ENCODE results near the gene SYNM.

Gene SYNM

DNA sequence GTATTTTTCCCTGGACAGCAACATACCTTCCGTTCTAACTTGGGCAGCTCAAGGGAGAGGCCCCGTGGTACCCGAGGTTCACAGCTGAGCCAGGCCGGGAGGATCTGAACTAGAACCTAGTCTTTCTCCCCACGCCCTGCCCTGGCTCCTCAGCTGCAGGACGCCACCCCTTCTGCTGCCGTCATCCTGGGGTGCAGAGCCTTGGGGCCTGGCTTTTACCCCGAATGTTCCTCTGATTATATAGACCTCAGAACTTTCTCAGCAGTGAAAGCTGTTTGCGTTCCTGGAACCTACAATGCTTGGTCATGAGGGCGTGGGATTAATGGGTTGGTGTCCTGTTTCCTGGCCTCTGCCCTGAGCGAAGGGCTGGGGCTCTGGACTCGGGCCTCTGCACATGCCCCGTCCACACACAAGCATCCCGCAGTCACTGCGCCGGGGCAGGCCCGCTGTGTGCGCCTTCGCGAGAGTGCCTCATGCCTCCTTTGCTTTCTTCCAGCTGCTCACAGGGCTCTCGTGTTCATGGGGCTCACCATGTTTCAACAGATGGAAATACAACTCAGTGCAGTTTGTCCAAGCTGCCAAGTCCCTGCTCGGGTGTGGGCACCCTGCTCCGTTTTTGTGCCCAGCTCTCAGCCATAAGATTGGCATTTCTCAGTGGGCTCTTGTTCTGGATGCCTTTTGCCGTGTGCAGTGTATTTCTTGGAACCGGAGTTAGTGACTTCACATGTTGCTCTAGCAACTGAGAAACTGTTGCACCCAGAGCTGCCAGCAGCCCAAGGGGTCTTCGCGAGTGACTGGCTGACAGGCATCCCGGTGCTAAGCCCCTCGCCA lies 20.4 kb downstream of the SYNM start:
- no peak for FAIRE-seq

DNA sequence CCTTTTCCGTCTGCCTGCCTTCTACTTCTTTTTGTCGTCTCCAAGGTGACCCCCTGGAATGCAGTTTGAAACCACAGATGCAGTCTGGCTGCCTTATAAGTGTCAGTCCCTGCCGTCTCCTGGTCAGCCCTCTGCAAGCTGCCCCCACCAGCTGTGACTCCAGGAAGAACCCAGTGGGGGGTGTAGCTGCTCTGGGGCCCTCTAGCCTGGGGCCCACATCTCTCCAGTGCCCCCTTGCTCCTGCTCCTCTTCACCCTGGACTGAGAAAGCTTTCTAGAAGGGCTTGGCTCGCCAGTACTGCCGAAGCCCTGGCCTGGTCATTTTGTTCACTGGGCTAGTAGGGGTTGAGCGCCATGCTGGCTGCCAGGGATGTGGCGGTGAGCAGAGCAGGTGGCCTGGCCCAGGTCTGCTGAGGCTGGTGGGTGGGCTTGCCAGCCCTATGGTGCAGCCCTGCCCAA lies 21.3 kb downstream of the SYNM start:
- FAIRE-seq: no peak

- FAIRE-seq: no peak
These were observed 22.1 kb downstream of the SYNM start for GRCh38 chr15:99126930-99127329.

DNA sequence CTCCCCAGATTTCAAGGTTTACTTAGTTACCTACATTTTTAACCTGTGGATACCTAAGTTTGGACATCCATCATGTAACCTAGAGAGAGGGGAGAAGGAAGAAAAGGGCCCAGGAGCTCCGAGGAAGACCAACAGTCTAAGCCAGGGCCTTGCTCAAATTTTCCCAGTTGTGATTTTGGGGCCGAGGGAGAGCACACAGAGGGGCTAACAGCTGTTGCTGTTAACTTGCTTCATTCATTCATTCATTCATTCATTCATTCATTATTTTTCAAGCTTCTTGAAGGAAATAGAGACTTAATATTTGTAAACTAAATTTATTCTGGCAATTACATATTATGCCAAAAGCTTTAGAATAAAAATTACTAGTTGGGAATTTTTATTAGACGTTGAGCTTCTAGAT lies 22.9 kb downstream of the SYNM start:
- no peak for FAIRE-seq

GRCh38 chr15:99128411-99128810 lies 23.5 kb downstream of the SYNM start:
- no peak for FAIRE-seq

DNA sequence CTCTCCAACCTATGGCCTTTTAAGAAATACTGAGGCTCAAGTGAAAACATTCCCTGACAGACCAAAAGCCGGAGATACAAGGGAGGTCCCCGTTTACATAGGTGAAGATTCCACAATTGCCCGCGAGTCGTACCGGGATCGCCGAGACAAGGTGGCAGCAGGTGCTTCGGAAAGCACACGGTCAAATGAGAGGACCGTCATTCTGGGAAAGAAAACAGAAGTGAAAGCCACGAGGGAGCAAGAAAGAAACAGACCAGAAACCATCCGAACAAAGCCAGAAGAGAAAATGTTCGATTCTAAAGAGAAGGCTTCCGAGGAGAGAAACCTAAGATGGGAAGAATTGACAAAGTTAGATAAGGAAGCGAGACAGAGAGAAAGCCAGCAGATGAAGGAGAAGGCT lies 24.8 kb downstream of the SYNM start:
- no peak for FAIRE-seq

DNA sequence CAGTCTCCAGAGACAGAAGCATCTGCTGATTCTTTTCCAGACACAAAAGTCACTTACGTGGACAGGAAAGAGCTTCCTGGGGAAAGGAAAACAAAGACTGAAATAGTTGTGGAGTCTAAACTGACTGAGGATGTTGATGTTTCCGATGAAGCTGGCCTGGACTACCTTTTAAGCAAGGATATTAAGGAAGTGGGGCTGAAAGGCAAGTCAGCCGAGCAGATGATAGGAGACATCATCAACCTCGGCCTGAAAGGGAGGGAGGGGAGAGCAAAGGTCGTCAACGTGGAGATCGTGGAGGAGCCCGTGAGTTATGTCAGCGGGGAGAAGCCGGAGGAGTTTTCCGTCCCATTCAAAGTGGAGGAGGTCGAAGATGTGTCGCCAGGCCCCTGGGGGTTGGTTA lies 25.4 kb downstream of the SYNM start:
- no peak for FAIRE-seq

GRCh38 chr15:99130765-99131440 lies 26.0 kb downstream of the SYNM start:
- FAIRE-seq: no peak

DNA sequence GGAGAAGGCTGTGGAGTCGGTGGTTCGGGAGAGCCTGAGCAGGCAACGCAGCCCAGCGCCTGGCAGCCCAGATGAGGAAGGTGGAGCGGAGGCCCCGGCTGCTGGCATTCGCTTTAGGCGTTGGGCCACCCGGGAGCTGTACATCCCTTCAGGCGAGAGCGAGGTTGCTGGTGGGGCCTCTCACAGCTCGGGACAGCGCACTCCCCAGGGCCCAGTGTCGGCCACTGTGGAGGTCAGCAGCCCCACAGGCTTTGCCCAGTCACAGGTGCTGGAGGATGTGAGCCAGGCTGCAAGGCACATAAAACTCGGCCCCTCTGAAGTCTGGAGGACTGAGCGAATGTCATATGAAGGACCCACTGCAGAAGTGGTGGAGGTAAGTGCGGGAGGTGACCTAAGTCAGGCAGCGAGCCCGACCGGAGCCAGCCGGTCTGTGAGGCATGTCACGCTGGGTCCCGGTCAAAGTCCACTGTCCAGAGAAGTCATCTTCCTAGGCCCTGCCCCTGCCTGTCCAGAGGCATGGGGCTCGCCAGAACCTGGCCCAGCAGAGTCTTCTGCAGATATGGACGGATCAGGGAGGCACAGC lies 26.7 kb downstream of the SYNM start:
- no peak for FAIRE-seq

DNA sequence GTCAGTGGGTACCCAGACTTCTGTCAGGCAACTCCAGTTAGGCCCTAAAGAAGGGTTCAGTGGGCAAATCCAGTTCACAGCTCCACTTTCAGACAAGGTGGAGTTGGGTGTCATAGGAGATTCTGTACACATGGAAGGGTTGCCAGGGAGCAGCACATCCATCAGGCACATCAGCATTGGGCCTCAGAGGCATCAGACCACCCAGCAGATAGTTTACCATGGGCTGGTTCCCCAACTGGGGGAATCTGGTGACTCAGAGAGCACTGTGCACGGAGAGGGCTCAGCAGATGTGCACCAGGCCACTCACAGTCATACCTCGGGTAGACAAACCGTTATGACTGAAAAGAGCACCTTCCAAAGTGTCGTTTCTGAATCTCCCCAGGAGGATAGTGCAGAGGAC lies 27.2 kb downstream of the SYNM start:
- FAIRE-seq: no peak

DNA sequence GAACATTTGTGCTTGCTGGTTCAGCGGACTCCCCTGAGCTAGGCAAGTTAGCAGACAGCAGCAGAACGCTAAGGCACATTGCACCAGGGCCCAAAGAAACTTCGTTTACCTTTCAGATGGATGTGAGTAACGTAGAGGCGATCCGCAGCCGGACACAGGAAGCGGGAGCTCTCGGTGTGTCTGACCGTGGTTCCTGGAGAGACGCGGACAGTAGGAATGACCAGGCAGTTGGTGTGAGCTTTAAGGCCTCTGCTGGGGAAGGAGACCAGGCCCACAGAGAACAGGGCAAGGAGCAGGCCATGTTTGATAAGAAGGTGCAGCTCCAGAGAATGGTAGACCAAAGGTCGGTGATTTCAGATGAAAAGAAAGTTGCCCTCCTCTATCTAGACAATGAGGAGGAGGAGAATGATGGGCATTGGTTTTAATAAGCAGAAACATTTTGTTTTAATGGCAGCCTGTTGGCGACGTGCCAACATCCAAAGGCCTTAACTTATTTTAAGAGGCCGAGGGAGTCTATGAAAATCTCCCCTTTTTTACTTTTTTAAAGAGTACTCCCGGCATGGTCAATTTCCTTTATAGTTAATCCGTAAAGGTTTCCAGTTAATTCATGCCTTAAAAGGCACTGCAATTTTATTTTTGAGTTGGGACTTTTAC lies 27.9 kb downstream of the SYNM start:
- no peak for FAIRE-seq

DNA sequence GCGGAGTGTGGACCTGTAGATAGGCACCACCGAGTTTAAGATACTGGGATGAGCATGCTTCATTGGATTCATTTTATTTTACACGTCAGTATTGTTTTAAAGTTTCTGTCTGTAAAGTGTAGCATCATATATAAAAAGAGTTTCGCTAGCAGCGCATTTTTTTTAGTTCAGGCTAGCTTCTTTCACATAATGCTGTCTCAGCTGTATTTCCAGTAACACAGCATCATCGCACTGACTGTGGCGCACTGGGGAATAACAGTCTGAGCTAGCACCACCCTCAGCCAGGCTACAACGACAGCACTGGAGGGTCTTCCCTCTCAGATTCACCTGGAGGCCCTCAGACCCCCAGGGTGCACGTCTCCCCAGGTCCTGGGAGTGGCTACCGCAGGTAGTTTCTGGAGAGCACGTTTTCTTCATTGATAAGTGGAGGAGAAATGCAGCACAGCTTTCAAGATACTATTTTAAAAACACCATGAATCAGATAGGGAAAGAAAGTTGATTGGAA lies 29.5 kb downstream of the SYNM start:
- no peak for FAIRE-seq

- FAIRE-seq: no peak
These were observed 30.3 kb downstream of the SYNM start for GRCh38 chr15:99135194-99135593.

GRCh38 chr15:99137111-99137546 lies 32.2 kb downstream of the SYNM start:
- no peak for FAIRE-seq

GRCh38 chr15:99137877-99138276 lies 33.0 kb downstream of the SYNM start:
- no peak for FAIRE-seq

DNA sequence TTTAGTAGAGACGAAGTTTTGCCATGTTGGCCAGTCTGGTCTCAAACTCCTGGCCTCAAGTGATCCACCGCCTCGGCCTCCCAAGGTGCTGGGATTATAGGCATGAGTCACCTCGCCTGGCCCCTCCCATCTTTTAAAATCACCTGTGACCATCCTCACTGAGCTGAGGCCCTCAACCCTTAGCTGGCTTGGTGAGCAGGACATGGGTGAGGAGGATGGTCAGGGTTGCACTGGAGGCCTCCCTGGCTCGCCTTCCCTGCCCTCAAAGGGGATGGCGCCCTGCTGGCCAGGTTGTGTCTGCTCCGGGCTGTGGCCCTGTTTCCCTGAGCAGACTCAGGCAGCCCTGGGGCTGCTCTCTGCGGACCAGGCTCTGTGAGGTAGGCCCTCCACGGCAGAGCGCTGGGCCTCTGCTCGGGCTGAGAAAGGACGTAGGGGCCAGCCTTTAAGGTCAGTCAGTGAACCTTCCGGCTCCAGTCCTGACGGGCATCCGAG lies 33.7 kb downstream of the SYNM start:
- FAIRE-seq: no peak

DNA sequence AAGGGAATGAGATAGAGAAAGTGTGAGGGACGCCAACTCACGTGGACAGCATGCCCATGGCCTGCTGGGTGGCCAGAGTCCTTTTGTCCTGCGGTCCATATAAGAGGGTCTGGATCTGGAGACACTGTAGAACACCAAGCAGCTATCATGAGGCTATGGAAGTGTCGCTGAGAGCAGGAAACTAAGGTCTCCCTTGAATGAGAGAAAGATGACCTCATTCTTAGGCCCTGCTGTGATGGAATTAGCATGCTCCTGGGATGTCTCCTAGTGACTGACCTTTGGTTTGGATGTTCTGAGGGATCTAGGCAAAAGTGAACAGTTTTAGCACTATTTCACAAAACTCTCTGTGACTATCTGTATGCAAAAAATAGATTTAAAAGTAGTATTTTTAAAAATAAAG lies 34.4 kb downstream of the SYNM start:
- FAIRE-seq: no peak

- no peak for FAIRE-seq
These were observed 35.7 kb downstream of the SYNM start for GRCh38 chr15:99140590-99140989.

DNA sequence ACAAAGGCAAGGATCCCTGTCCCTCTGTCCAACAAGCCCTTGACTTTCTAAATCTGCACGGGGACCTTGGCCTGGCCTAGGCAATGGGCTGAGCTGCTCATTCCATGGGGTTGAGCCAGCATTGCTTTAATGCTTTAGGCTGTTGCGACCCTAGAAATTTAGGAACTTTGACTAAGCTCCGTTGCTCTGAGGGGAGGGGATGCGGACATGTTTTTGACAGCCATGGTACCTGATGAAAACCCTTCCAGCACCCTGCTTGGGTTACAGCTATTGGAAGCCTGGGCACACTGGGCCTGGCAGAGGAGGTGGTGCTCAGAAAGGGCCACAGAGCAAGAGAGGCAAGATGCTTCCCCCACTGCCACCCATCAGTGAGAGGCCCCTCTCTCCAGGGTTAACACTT lies 37.1 kb downstream of the SYNM start:
- FAIRE-seq: no peak

DNA sequence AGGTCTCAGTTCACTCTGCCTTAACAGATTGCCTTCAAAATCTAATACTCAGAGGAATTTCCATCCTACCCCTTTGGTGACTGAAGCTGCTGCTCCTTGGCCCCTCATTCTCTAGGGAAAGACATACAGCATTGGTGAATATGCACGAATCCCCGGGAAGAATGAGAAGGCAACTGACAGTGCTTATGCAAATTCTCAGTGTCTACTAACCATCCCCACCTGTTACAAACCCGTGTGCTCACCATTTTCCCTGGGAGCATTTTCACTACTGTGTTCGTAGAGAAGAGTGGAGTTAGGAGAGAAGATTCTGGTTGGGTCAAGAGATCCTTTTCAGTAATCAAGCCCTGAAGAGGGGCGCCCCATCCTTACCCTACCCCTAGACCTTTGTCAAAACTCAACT lies 37.7 kb downstream of the SYNM start:
- FAIRE-seq: no peak

- no peak for FAIRE-seq
These were observed 38.4 kb downstream of the SYNM start for GRCh38 chr15:99143242-99143641.

- FAIRE-seq: no peak
These were observed 39.1 kb downstream of the SYNM start for GRCh38 chr15:99143655-99144610.

Measured in endometrium (tissue), 2 donors.